Pancreas (tissue), 10 donors: ENCODE data around the gene NEK7. TPM values are rescaled to one million over a fixed set of nuclear protein-coding genes. Genes with fewer than 3 reads are reported as not detected.
"Not testable (repeated sequence)": the region's sequence is repeated elsewhere in the genome, so short reads cannot be mapped to it uniquely, and the experiment has no call there.

Experiments used
- ATAC-seq, 4 donors: fragments of 200-7000 bp; cut with Tn5 transposase; one replicate each; pipeline versions ENCODE4 v1.8.0 to v1.9.1; 2020; ENCODE audit warnings: mild to moderate bottlenecking in 4 of 4, moderate library complexity in 4 of 4
- DNase-seq, 6 donors: peaks; one replicate each; pipeline ENCODE4 v3.0.0-alpha.2; 2020
- FAIRE-seq: peaks from 2 replicates; lab custom pipeline; 2012; peaks lifted over from hg19 to GRCh38; lab: Jason Lieb, UNC
- H3K27ac ChIP-seq, 4 donors: fragments of 200-600 bp; sonication (generic); 1 replicate in 3 of 4; 2 replicates in 1 of 4; pipeline versions ENCODE4 v1.5.0 to v1.8.0; 2020
- H3K27me3 ChIP-seq, 4 donors: fragments of 200-600 bp; one replicate each; pipeline ENCODE4 v1.8.0; 2021
- H3K36me3 ChIP-seq, 3 donors: fragments of 200-600 bp; sonication (generic) in 1 of 3; one replicate each; pipeline versions ENCODE4 v1.5.0 to v1.8.0; 2020 to 2021
- H3K4me1 ChIP-seq, 3 donors: fragments of 200-600 bp; one replicate each; pipeline ENCODE4 v1.8.0; 2021
- H3K4me3 ChIP-seq, 4 donors: fragments of 200-600 bp; sonication (generic) in 2 of 4; one replicate each; pipeline versions ENCODE4 v1.5.0 to v1.8.0; 2020 to 2021
- H3K9me3 ChIP-seq, 4 donors: fragments of 200-600 bp; one replicate each; pipeline ENCODE4 v1.8.0; 2021
- CTCF ChIP-seq, 4 donors: fragments of 200-600 bp; sonication (generic) in 3 of 4; IDR thresholded peaks; one replicate each; pipeline versions ENCODE4 v1.5.0 to v1.8.0; 2021; ENCODE audit warnings: antibody characterized with exemption in 4 of 4
- WGBS, 2 donors: extraction: QIAGEN DNeasy Blood & Tissue Kit; methylation state at CpG; one replicate each; pipeline ENCODE4 v1.1.7; 2013; 5-methylcytosine and 5-hydroxymethylcytosine counted together
- intact Hi-C, 3 donors: fragments of 100-400 bp; cut with DNase I; formaldehyde crosslinking; loops; one replicate each; pipeline versions ENCODE4 v1.11.1 to v1.14.2; 2022
- polyA plus RNA-seq, 2 donors: library from polyadenylated mRNA; stranded (reverse); fragments of 200-250 nt; gene quantifications; one replicate each; pipeline ENCODE4 v1.2.3, GENCODE V29; 2013
- total RNA-seq, 6 donors: library from RNA; stranded (reverse); fragmentation: NEBNext Ultra II Directional in 4 of 6; extraction: Animal tissue kit (Norgen Biotek cat#: 25700) in 4 of 6; gene quantifications; one replicate each; pipeline versions ENCODE4 v1.2.1 to v1.2.4, GENCODE V29; 2021 to 2023
- donor health status: healthy with polysubstance abuse.
- donor health status: DM: no; HTN: no; CAD: no; lungs with moderate emphysema.
- donor health status: DM: no; HTN: no; CAD: no.
- donor health status: control.
- donor health status: control.
- donor health status: Bipolar disorder and iron deficiency.
- donor health status: DM: yes; HTN: yes; CAD: no.
- donor health status: DM: no; HTN: no; CAD: no.
- donor health status: DM: no; HTN: no; CAD: no.
- donor health status: DM: yes; HTN: yes; CAD: no.

Gene NEK7
- total and polyA plus RNA-seq, 8 donors = 8.0 to 36.3 (median 20.9) TPM

- no peaks in the 10 kb centered on the region for H3K4me1 ChIP-seq
These were observed 147.6 kb downstream of the NEK7 start for GRCh38 chr1:198304431-198304830.

DNA sequence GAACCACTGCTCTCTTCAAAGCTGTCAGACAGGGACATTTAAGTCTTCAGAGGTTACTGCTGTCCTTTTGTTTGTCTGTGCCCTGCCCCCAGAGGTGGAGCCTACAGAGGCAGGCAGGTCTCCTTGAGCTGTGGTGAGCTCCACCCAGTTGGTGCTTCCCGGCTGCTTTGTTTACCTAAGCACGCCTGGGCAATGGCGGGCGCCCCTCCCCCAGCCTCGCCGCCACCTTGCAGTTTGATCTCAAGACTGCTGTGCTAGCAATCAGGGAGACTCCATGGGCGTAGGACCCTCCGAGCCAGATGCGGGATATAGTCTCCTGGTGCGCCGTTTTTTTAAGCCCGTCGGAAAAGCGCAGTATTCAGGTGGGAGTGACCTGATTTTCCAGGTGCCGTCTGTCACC lies 158.0 kb downstream of the NEK7 start:
- H3K27ac ChIP-seq, ATAC-seq, H3K4me3 ChIP-seq, DNase-seq, FAIRE-seq, H3K36me3 ChIP-seq, H3K9me3 ChIP-seq, H3K4me1 ChIP-seq, intact Hi-C loops, H3K27me3 ChIP-seq: not testable (repeated sequence)
- WGBS, 2 donors = 92 to 94% methylated on average over 15 of the region's 15 CpGs

More at GRCh38 chr1:198304431-198304830, 147.6 kb downstream of the NEK7 start:
- DNase-seq = no peak
- no peak for ATAC-seq
- Histone ChIP-seq H3K36me3 (no peaks in the 10 kb centered on the region), H3K27me3 (no peaks in the 10 kb centered on the region), H3K4me3 (no peak overlapping the region), H3K27ac (no peak overlapping the region), H3K9me3 (no peaks in the 10 kb centered on the region)
- WGBS, 2 donors = 85 to 89% methylated on average over 3 of the region's 3 CpGs
- intact Hi-C loops = no loop called here
- no peak for FAIRE-seq
- TF ChIP-seq CTCF (IDR thresholded peaks at IDR 0.05) = no peak

GRCh38 chr1:198315331-198315730 lies 158.5 kb downstream of the NEK7 start:
- H3K4me3 ChIP-seq, intact Hi-C loops, H3K27me3 ChIP-seq, DNase-seq, ATAC-seq, H3K36me3 ChIP-seq, H3K4me1 ChIP-seq, H3K27ac ChIP-seq, FAIRE-seq, H3K9me3 ChIP-seq: not testable (repeated sequence)
- 94 to 99% methylated on average over 6 to 7 of the region's 8 CpGs for WGBS, 2 donors

GRCh38 chr1:198316546-198317100 lies 159.8 kb downstream of the NEK7 start:
- 96% methylated on average over 4 of the region's 4 CpGs for WGBS, 2 donors
- FAIRE-seq (no peak), ATAC-seq (no peak), DNase-seq (no peak)
- intact Hi-C loops = no loop called here
- Histone ChIP-seq H3K4me1 (no peaks in the 10 kb centered on the region), H3K4me3 (no peak overlapping the region), H3K27me3 (no peaks in the 10 kb centered on the region), H3K9me3 (no peaks in the 10 kb centered on the region), H3K27ac (no peak overlapping the region), H3K36me3 (peaks cover 0 to 5% (median 0%) of the 10 kb centered on the region in 3 donors)
- no peak for TF ChIP-seq CTCF (IDR thresholded peaks at IDR 0.05)

DNA sequence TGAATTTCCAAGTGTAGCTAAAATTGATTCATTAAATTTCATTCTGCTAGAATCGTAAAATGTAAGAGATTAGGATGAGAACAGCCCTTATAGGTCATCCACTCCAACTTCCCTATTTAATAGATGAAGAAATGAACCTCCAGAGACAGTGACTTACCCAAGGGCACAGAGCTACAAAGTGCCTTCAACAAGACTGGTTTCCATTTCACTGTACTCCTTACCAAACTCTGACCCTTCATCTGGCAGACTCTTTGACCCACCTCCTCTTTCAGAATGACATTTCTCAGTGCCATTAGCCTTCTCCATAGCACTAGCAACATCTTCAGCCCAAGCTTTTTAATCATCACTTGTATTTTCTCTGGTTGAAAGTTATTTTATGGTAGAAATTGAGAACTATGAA lies 161.3 kb downstream of the NEK7 start:
- Histone ChIP-seq H3K27me3 (no peaks in the 10 kb centered on the region), H3K36me3 (peaks cover 0 to 5% (median 0%) of the 10 kb centered on the region in 3 donors), H3K9me3 (no peaks in the 10 kb centered on the region), H3K27ac (no peak overlapping the region), H3K4me3 (no peak overlapping the region), H3K4me1 (no peaks in the 10 kb centered on the region)
- ATAC-seq = no peak
- intact Hi-C loops = no loop called here
- 87 to 89% methylated on average over 1 of the region's 1 CpG for WGBS, 2 donors
- no peak for DNase-seq
- TF ChIP-seq CTCF (IDR thresholded peaks at IDR 0.05) = no peak
- FAIRE-seq = no peak

DNA sequence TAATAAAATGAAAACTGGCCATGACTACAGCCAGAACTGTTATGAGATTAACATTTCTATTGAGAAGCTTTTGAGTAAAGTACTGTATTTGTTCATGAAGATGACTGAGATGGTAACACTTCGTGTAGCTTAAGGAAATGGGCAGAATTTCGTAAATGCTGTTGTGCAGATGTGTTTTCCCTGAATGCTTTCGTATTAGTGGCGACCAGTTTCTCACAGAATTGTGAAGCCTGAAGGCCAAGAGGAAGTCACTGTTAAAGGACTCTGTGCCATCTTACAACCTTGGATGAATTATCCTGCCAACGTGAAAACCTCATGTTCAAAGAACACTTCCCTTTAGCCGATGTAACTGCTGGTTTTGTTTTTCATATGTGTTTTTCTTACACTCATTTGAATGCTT lies 164.0 kb downstream of the NEK7 start:
- H3K27ac ChIP-seq = no peak overlapping the region
- no peaks in the 10 kb centered on the region for H3K27me3 ChIP-seq
- H3K36me3 ChIP-seq = peaks cover 0 to 5% (median 0%) of the 10 kb centered on the region in 3 donors
- H3K4me1 ChIP-seq = no peaks in the 10 kb centered on the region
- no peaks in the 10 kb centered on the region for H3K9me3 ChIP-seq
- WGBS, 2 donors = 87 to 93% methylated on average over 6 of the region's 6 CpGs
- no peak for TF ChIP-seq CTCF (IDR thresholded peaks at IDR 0.05)
- DNase-seq = no peak
- no peak for ATAC-seq
- no peak overlapping the region for H3K4me3 ChIP-seq
- intact Hi-C loops = no loop called here
- no peak for FAIRE-seq
